Ishikawa (cell line): ENCODE data around the gene ZFP1.

Experiments
- CEBPB ChIP-seq: IDR thresholded peaks from 2 replicates; pipeline ENCODE4 v1.6.1; 2012
- EGR1 ChIP-seq: IDR thresholded peaks from 2 replicates; pipeline ENCODE4 v1.6.1; 2012
- EP300 ChIP-seq: IDR thresholded peaks from 2 replicates; pipeline ENCODE4 v1.6.1; 2012; ENCODE audit warnings: borderline replicate concordance
- NFIC ChIP-seq: IDR thresholded peaks from 2 replicates; pipeline ENCODE4 v1.6.1; 2012
- RAD21 ChIP-seq: IDR thresholded peaks from 2 replicates; pipeline ENCODE4 v1.6.1; 2012; ENCODE audit warnings: low read depth
- REST ChIP-seq: IDR thresholded peaks from 2 replicates; pipeline ENCODE4 v1.6.1; 2012; ENCODE audit warnings: low read depth, mild to moderate bottlenecking
- TAF1 ChIP-seq: IDR thresholded peaks from 2 replicates; pipeline ENCODE4 v1.6.1; 2012; ENCODE audit warnings: low read depth, mild to moderate bottlenecking
- TCF12 ChIP-seq: IDR thresholded peaks from 2 replicates; pipeline ENCODE4 v1.6.1; 2012; ENCODE audit warnings: low read depth
- USF1 ChIP-seq: IDR thresholded peaks from 2 replicates; pipeline ENCODE4 v1.6.1; 2012
- YY1 ChIP-seq: IDR thresholded peaks from 2 replicates; pipeline ENCODE4 v1.6.1; 2012; ENCODE audit warnings: low read depth
- ZBTB7A ChIP-seq: IDR thresholded peaks from 2 replicates; pipeline ENCODE4 v1.6.1; 2012; ENCODE audit warnings: low read depth

GRCh38 chr16:75209944-75210343 is 61.6 kb downstream of the ZFP1 start:
- TF ChIP-seq CEBPB = no peak
- TF ChIP-seq TAF1 = no peak
- TF ChIP-seq EP300 = no peak
- TF ChIP-seq ZBTB7A = no peak
- TF ChIP-seq EGR1 = no peak
- TF ChIP-seq YY1 = no peak
- TF ChIP-seq REST = no peak
- no peak for TF ChIP-seq NFIC
- TF ChIP-seq RAD21 = no peak
- TF ChIP-seq TCF12 = no peak
- no peak for TF ChIP-seq USF1
